ENCODE results near the gene YPEL1. TPM values are rescaled to one million over a fixed set of nuclear protein-coding genes. Genes with fewer than 3 reads are reported as not detected.
"Not testable (repeated sequence)": the region's sequence is repeated elsewhere in the genome, so short reads cannot be mapped to it uniquely, and the experiment has no call there.

Gene YPEL1
- total and polyA plus RNA-seq, 4 donors, result 1.6 to 15.1 (median 3.5) TPM

DNA sequence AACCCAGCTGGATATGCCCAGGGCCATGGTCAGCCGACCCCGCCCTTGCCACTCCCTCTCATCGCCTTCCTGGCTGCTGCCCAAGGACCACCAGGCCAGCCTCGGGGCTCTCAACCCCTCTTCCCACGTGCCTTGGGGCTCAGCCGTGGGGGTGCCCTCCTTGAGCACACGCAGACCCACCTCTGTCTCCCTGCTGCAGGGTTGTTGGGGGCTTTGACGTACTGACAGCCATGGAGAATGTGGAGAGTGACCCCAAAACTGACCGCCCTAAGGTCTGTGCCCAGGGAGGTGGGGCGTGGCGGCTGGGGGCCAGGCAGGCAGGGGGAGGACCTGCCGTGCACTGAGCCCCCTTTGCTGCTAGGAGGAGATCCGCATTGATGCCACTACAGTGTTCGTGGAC lies 41.2 kb downstream of the YPEL1 start:
- TF ChIP-seq CTCF (IDR thresholded peaks at IDR 0.05; ENCODE audit: control extremely low read depth, extremely low read depth), result no peak
- no peak for ATAC-seq (ENCODE audit: insufficient read depth, low FRiP score)
- no peaks in the 10 kb centered on the region for H3K9me3 ChIP-seq (ENCODE audit: control insufficient read depth in 4 of 4, insufficient read depth in 3 of 4, low read length in 3 of 4)
- DNase-seq, result no peak
- H3K36me3 ChIP-seq (ENCODE audit: control insufficient read depth in 4 of 4, insufficient read depth in 4 of 4, low read length in 4 of 4), result peaks cover 2 to 53% (median 9%) of the 10 kb centered on the region in 4 donors
- peaks cover 0 to 7% (median 0%) of the 10 kb centered on the region in 5 donors for H3K4me1 ChIP-seq (ENCODE audit: control insufficient read depth in 5 of 5, insufficient read depth in 5 of 5, low read length in 5 of 5)
- H3K9ac ChIP-seq (ENCODE audit: insufficient read depth in 1 of 2, low read length in 2 of 2), result no peak overlapping the region
- no peak overlapping the region for H3K4me3 ChIP-seq
- no peaks in the 10 kb centered on the region for H3K27me3 ChIP-seq (ENCODE audit: control insufficient read depth in 3 of 3, insufficient read depth in 3 of 3, low read length in 2 of 3)
- WGBS, 2 donors, result 91 to 92% methylated on average over 14 of the region's 14 CpGs
- no peak overlapping the region for H3K27ac ChIP-seq (ENCODE audit: low read depth in 1 of 2, low read length in 1 of 2)

GRCh38 chr22:21693999-21694341 lies 41.6 kb downstream of the YPEL1 start:
- WGBS, 2 donors, result 94 to 96% methylated on average over 13 of the region's 13 CpGs

DNA sequence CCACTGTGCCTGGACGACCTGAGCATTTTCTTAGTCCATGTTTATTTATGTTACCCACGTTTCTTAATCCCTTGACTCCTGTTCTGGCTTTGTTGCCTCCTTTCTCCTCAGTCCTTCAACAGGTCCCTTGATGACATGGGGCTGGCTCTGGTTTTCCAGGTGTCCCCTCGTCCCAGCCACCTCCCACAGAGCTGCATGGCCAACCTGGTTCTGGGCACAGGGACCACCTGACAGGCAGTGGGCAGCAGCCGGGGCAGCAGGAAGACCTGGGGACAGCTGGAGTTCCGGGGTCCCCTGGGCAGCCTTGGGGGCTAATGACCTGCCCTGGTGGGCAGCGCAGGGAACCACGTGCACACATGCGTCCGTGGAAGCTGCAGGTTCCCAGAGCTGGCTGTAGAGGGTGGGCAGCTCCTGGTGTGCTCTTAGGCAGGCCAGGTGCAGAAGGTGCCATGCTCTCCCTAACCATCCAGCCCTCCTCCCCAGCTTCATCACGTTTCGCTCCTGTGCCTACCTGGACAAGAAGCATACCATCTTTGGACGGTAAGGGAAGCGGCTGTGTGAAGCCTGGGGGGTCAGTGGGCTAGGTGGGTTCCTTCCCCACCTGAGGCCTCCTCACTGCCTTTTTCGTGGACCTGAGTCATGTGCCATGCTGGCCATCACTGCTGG lies 42.1 kb downstream of the YPEL1 start:
- Histone ChIP-seq H3K9me3 (ENCODE audit: control insufficient read depth in 4 of 4, insufficient read depth in 3 of 4, low read length in 3 of 4) (no peaks in the 10 kb centered on the region), H3K4me1 (ENCODE audit: control insufficient read depth in 5 of 5, insufficient read depth in 5 of 5, low read length in 5 of 5) (no peaks in the 10 kb centered on the region), H3K27me3 (ENCODE audit: control insufficient read depth in 3 of 3, insufficient read depth in 3 of 3, low read length in 2 of 3) (no peaks in the 10 kb centered on the region), H3K36me3 (ENCODE audit: control insufficient read depth in 4 of 4, insufficient read depth in 4 of 4, low read length in 4 of 4) (peaks cover 4 to 57% (median 10%) of the 10 kb centered on the region in 4 donors), H3K9ac (ENCODE audit: insufficient read depth in 1 of 2, low read length in 2 of 2) (no peak overlapping the region), H3K27ac (ENCODE audit: low read depth in 1 of 2, low read length in 1 of 2) (no peak overlapping the region), H3K4me3 (no peak overlapping the region)
- TF ChIP-seq CTCF (IDR thresholded peaks at IDR 0.05; ENCODE audit: control extremely low read depth, extremely low read depth), result no peak
- ATAC-seq (ENCODE audit: insufficient read depth, low FRiP score) (no peak), DNase-seq (no peak)
- WGBS, 2 donors, result 93 to 96% methylated on average over 14 of the region's 14 CpGs

More at GRCh38 chr22:21693999-21694341, 41.6 kb downstream of the YPEL1 start:
- ATAC-seq (ENCODE audit: insufficient read depth, low FRiP score) (no peak), DNase-seq (no peak)
- Histone ChIP-seq H3K4me1 (ENCODE audit: control insufficient read depth in 5 of 5, insufficient read depth in 5 of 5, low read length in 5 of 5) (peaks cover 0 to 4% (median 0%) of the 10 kb centered on the region in 5 donors), H3K4me3 (no peak overlapping the region), H3K27me3 (ENCODE audit: control insufficient read depth in 3 of 3, insufficient read depth in 3 of 3, low read length in 2 of 3) (no peaks in the 10 kb centered on the region), H3K9me3 (ENCODE audit: control insufficient read depth in 4 of 4, insufficient read depth in 3 of 4, low read length in 3 of 4) (no peaks in the 10 kb centered on the region), H3K9ac (ENCODE audit: insufficient read depth in 1 of 2, low read length in 2 of 2) (no peak overlapping the region), H3K36me3 (ENCODE audit: control insufficient read depth in 4 of 4, insufficient read depth in 4 of 4, low read length in 4 of 4) (peaks cover 3 to 54% (median 9%) of the 10 kb centered on the region in 4 donors), H3K27ac (ENCODE audit: low read depth in 1 of 2, low read length in 1 of 2) (no peak overlapping the region)
- TF ChIP-seq CTCF (IDR thresholded peaks at IDR 0.05; ENCODE audit: control extremely low read depth, extremely low read depth), result no peak

DNA sequence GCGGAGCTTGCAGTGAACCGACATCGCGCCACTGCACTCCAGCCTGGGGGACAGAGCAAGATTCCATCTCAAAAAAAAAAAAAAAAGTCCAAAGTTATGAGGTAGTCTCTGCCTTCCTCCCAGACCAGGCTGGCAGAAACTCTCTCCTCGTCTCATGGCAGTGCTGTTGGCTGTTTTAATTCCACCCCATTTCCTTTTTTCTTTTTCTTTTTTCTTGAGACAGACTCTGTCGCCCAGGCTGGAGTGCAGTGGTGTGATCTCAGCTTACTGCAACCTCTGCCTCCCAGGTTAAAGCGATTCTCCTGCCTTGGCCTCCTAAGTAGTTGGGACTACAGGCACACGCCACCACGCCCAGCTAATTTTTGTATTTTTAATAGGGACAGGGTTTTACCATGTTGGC lies 42.7 kb downstream of the YPEL1 start:
- H3K27me3 ChIP-seq (ENCODE audit: control insufficient read depth in 3 of 3, insufficient read depth in 3 of 3, low read length in 2 of 3); ATAC-seq (ENCODE audit: insufficient read depth, low FRiP score); H3K4me3 ChIP-seq; DNase-seq; H3K4me1 ChIP-seq (ENCODE audit: control insufficient read depth in 5 of 5, insufficient read depth in 5 of 5, low read length in 5 of 5); H3K9ac ChIP-seq (ENCODE audit: insufficient read depth in 1 of 2, low read length in 2 of 2); H3K9me3 ChIP-seq (ENCODE audit: control insufficient read depth in 4 of 4, insufficient read depth in 3 of 4, low read length in 3 of 4); H3K27ac ChIP-seq (ENCODE audit: low read depth in 1 of 2, low read length in 1 of 2): not testable (repeated sequence)
- H3K36me3 ChIP-seq (ENCODE audit: control insufficient read depth in 4 of 4, insufficient read depth in 4 of 4, low read length in 4 of 4), result peaks cover 4 to 64% (median 13%) of the 10 kb centered on the region in 4 donors
- 93 to 98% methylated on average over 9 of the region's 9 CpGs for WGBS, 2 donors

Data from lung (tissue), 12 donors.